ENCODE results near the gene PIK3CG.
A peak's percentile ranks its signal among the peaks of the same experiment; 100 is the strongest.
"Not testable (repeated sequence)": the region's sequence is repeated elsewhere in the genome, so short reads cannot be mapped to it uniquely, and the experiment has no call there.

PIK3CG gene

DNA sequence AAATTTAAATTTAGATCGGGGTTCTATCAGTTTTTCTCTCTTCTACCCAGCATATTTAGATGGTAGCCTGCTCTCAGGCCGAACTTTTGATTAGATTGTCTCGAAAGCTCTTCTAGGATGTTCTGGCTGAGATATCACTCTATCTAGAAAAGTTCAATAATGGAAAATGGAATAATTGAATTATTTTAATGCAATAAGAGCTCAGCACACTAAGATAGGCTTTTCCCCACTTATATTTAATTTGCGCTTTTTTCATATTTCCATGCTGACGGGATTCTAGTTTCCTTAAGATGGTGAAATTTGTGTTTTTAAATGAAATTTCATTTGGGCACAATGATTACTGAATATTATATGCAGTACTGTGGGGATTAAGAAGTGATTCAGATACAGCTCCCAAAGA, 73.7 kb downstream of the PIK3CG start:
- DNase-seq (ENCODE audit: low spot score) = no peak

- no peak for DNase-seq (ENCODE audit: low spot score)
Observed at GRCh38 chr7:106944035-106944665, 79.1 kb downstream of the PIK3CG start.

- DNase-seq (ENCODE audit: low spot score) = peak; percentile 73
Observed at GRCh38 chr7:106947244-106947728, 82.2 kb downstream of the PIK3CG start.

DNA sequence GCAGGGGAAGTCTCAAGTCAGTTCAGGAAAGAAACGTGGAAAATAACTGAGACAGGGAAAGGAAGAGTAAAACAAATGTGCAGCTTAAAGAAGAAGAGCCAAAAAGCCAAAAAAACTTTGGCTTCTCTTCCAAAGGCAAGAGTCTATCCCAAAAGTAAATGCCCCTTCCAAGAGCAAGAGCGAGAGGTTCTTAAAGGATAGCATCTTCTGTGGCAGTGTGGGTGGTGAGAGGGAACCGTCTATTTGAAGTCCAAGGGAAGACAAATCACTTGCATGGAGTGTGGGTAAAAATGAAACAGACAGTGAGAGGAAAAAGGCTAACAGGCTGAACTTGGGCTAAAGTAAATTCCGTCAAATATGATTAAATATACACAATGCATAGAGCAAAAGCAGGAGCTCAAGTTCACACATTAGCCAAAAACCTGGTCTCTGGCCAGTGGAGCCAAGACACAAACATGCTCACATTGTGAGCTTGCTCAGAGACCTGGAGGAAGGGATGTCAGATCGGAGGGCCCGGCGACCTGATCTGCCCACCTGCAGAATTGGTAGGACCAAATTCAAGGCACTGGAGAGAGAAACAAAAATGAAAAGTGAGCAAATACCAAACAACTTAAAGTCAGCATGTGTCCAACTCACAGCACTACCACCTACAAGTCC, 87.0 kb downstream of the PIK3CG start:
- no peak for DNase-seq (ENCODE audit: low spot score)

GRCh38 chr7:106952658-106953231, 87.7 kb downstream of the PIK3CG start:
- DNase-seq (ENCODE audit: low spot score) = no peak

- DNase-seq (ENCODE audit: low spot score) = no peak
Observed at GRCh38 chr7:106954840-106955239, 89.8 kb downstream of the PIK3CG start.

GRCh38 chr7:106955857-106956256, 90.8 kb downstream of the PIK3CG start:
- not testable (repeated sequence) for DNase-seq (ENCODE audit: low spot score)

Measured in germinal center (tissue), 1 donor.